Kidney (tissue), 14 donors: Measurements from ENCODE around the gene CYP2W1. TPM values are rescaled to one million over a fixed set of nuclear protein-coding genes. Genes with fewer than 3 reads are reported as not detected.

Experiments used
- DNase-seq, 5 donors: peaks; one replicate each; pipeline ENCODE4 v3.0.0-alpha.2; 2013 to 2020
- FAIRE-seq: peaks from 2 replicates; lab custom pipeline; 2012; peaks lifted over from hg19 to GRCh38; lab: Jason Lieb, UNC
- H3K27ac ChIP-seq, 2 donors: one replicate each; pipeline ENCODE4 v1.7.0; 2013; ENCODE audit warnings: low read depth in 2 of 2, low read length in 2 of 2, inconsistent platforms in 1 of 2
- H3K27me3 ChIP-seq: one replicate; pipeline ENCODE4 v1.7.1; 2013; ENCODE audit warnings: low read length, inconsistent platforms; ENCODE audit not compliant: control insufficient read depth, insufficient read depth
- H3K36me3 ChIP-seq, 3 donors: one replicate each; pipeline versions ENCODE4 v1.7.0 to v1.7.1; 2013; ENCODE audit warnings: low read length in 3 of 3, control low read depth in 1 of 3, inconsistent platforms in 1 of 3; ENCODE audit not compliant: insufficient read depth in 3 of 3, control insufficient read depth in 2 of 3
- H3K4me1 ChIP-seq, 3 donors: one replicate each; pipeline versions ENCODE4 v1.7.0 to v1.7.1; 2013; ENCODE audit warnings: low read length in 3 of 3, inconsistent platforms in 1 of 3, low read depth in 1 of 3; ENCODE audit not compliant: control insufficient read depth in 2 of 3, insufficient read depth in 2 of 3
- H3K4me3 ChIP-seq, 3 donors: one replicate each; pipeline versions ENCODE4 v1.7.0 to v1.8.1; 2013; ENCODE audit warnings: low read length in 3 of 3, control low read depth in 1 of 3, inconsistent platforms in 1 of 3
- H3K9ac ChIP-seq, 3 donors: one replicate each; pipeline versions ENCODE4 v1.7.0 to v1.7.1; 2013; ENCODE audit warnings: low read length in 3 of 3, control low read depth in 1 of 3, inconsistent platforms in 1 of 3
- H3K9me3 ChIP-seq, 3 donors: one replicate each; pipeline versions ENCODE4 v1.7.0 to v1.7.1; 2013; ENCODE audit warnings: low read length in 3 of 3, control low read depth in 1 of 3, inconsistent platforms in 1 of 3; ENCODE audit not compliant: control insufficient read depth in 2 of 3, insufficient read depth in 1 of 3
- intact Hi-C: fragments of 100-400 bp; cut with DNase I; formaldehyde crosslinking; loops from one replicate; pipeline ENCODE4 v1.11.1; 2022
- polyA plus RNA-seq: library from polyadenylated mRNA; stranded (reverse); fragments of 350-450 nt; fragmentation: Illumina TruSeq; extraction: RNeasy Lipid Tissue Mini Kit (QIAGEN cat#74804); gene quantifications from one replicate; pipeline ENCODE4 v1.2.3, GENCODE V29; 2014; ENCODE audit warnings: low read depth, low replicate concordance; ENCODE audit not compliant: insufficient read depth
- total RNA-seq: library from RNA; stranded (reverse); fragmentation: NEBNext Ultra II Directional; extraction: Animal tissue kit (Norgen Biotek cat#: 25700); gene quantifications from one replicate; pipeline ENCODE4 v1.2.1, GENCODE V29; 2021
- TF ChIP-seq, protein P1 (sequence below): IDR thresholded peaks from 3 replicates; pipeline ENCODE4 v1.5.1; 2012; ENCODE audit warnings: mild to moderate bottlenecking, moderate library complexity, borderline replicate concordance; ENCODE audit not compliant: insufficient read depth; ENCODE audit errors: extremely low read depth
- donor health status: control.
- donor health status: control.
- donor health status: control.
- donor health status: control.
- donor health status: control.
- donor health status: DM: yes; HTN: yes; CAD: no.
- donor health status: Normal renal cell carcinoma (clear cell type).

CYP2W1 gene
- total and polyA plus RNA-seq, 2 donors from 2014 or later, result 0.13 to 0.17 TPM

DNA sequence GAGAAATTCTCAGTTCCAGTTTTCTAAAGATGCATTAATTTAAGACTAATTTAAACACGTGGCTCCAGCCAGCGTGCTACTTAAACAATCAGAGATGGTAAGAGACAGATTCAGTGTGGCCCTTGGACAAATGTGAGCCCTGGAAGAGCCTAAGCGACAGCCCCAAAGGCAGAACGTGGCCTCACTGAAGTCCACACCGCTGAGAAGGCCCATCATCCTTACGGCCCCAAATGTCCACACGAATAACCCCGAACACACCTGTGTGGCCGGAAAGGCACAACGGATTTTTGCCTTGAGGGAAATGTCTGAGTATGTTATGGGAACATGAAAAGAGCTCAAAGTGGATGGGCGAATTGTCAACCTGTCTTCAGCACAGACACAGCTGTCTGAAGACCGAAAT lies 10.9 kb upstream of the CYP2W1 start:
- H3K9me3 ChIP-seq, result no peaks in the 10 kb centered on the region
- TF ChIP-seq, protein P1, sequence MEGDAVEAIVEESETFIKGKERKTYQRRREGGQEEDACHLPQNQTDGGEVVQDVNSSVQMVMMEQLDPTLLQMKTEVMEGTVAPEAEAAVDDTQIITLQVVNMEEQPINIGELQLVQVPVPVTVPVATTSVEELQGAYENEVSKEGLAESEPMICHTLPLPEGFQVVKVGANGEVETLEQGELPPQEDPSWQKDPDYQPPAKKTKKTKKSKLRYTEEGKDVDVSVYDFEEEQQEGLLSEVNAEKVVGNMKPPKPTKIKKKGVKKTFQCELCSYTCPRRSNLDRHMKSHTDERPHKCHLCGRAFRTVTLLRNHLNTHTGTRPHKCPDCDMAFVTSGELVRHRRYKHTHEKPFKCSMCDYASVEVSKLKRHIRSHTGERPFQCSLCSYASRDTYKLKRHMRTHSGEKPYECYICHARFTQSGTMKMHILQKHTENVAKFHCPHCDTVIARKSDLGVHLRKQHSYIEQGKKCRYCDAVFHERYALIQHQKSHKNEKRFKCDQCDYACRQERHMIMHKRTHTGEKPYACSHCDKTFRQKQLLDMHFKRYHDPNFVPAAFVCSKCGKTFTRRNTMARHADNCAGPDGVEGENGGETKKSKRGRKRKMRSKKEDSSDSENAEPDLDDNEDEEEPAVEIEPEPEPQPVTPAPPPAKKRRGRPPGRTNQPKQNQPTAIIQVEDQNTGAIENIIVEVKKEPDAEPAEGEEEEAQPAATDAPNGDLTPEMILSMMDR, result no peak

DNA sequence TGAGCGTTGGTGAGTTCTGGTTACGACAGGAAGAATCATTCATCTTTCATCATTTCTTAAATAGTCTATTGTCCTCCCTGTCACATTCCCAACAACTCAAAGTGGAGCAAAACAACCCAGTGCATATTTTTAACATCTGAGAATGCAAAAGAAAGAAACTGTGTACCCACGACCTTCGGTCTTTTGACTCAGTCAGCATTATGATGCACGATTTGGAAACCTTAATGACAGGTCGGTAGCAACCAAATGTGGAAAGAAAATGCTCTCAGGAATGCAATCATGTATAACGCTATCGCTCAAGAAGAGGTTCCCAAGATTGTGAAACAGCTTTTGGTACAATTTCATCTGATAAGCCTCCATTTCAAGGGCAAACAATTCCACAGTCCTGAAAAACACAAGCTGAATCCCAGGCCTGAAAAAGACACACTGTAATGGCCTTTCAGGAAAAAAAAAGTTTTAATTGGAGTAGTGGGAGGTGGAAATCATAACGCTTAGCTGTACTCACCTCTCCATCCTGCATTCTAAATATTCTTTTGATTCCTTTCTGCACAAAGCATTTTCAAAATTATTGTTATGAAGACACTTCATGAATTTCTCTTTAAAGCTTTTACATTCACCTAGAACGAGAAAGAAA lies 10.2 kb upstream of the CYP2W1 start:
- intact Hi-C loops, result no loop called here
- Histone ChIP-seq H3K4me1 (peaks cover 0 to 24% (median 11%) of the 10 kb centered on the region in 3 donors), H3K4me3 (no peak overlapping the region), H3K27ac (no peak overlapping the region), H3K27me3 (no peaks in the 10 kb centered on the region), H3K9me3 (no peaks in the 10 kb centered on the region), H3K9ac (peak overlapping the region in 1 of 3 donors; percentile 26), H3K36me3 (peaks cover 3 to 26% (median 9%) of the 10 kb centered on the region in 3 donors)
- DNase-seq (no peak), FAIRE-seq (no peak)
- TF ChIP-seq, protein P1, result no peak

More for the DNA sequence above, 10.9 kb upstream of the CYP2W1 start:
- no peak overlapping the region for H3K9ac ChIP-seq
- no peak overlapping the region for H3K27ac ChIP-seq
- H3K27me3 ChIP-seq, result no peaks in the 10 kb centered on the region
- H3K4me3 ChIP-seq, result no peak overlapping the region
- no peak for DNase-seq
- peaks cover 0 to 21% (median 11%) of the 10 kb centered on the region in 3 donors for H3K4me1 ChIP-seq
- intact Hi-C loops, result no loop called here
- H3K36me3 ChIP-seq, result peaks cover 3 to 30% (median 10%) of the 10 kb centered on the region in 3 donors
- FAIRE-seq, result no peak

DNA sequence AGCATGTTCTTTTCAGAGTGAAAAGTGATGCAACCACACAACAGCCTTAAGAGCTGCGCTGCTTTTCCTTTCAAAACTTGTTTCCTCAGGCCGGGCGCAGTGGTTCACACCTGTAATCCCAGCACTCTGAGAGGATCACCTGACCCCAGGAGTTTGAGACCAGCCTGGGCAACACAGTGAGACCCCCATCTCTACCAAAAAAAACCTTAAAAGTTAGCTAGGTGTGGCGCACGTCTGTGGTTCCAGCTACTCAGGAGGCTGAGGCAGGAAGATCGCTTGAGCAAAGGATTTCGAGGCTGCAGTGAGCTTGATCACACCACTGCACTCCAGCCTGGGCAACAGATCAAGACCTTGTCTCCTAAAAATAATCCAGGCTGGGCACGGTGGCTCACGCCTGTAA lies 9.7 kb upstream of the CYP2W1 start:
- no peak for FAIRE-seq
- Histone ChIP-seq H3K9me3 (no peaks in the 10 kb centered on the region), H3K4me1 (peaks cover 0 to 25% (median 15%) of the 10 kb centered on the region in 3 donors), H3K9ac (peak overlapping the region in 1 of 3 donors; percentile 26), H3K27me3 (no peaks in the 10 kb centered on the region), H3K4me3 (no peak overlapping the region), H3K36me3 (peaks cover 3 to 21% (median 9%) of the 10 kb centered on the region in 3 donors), H3K27ac (no peak overlapping the region)
- TF ChIP-seq, protein P1, result no peak
- intact Hi-C loops, result no loop called here
- DNase-seq, result no peak
